ENCODE measurements around the gene ZBTB7C.
A peak's percentile ranks its signal among the peaks of the same experiment; 100 is the strongest.

The ZBTB7C gene

GRCh38 chr18:48138660-48139430 is 270.3 kb downstream of the ZBTB7C start:
- no peaks in the 10 kb centered on the region for H3K36me3 ChIP-seq (ENCODE audit: insufficient read depth, low read length)
- peaks cover 21% of the 10 kb centered on the region for H3K4me1 ChIP-seq (ENCODE audit: insufficient read depth, low read length)
- H3K9me3 ChIP-seq (ENCODE audit: control insufficient read depth, insufficient read depth, low read length), result no peaks in the 10 kb centered on the region
- no peak overlapping the region for H3K9ac ChIP-seq (ENCODE audit: low read depth, low read length)

- no peaks in the 10 kb centered on the region for H3K9me3 ChIP-seq (ENCODE audit: control insufficient read depth, insufficient read depth, low read length)
- H3K9ac ChIP-seq (ENCODE audit: low read depth, low read length), result no peak overlapping the region
- no peaks in the 10 kb centered on the region for H3K36me3 ChIP-seq (ENCODE audit: insufficient read depth, low read length)
- H3K4me1 ChIP-seq (ENCODE audit: insufficient read depth, low read length), result peaks cover 21% of the 10 kb centered on the region
Measured at GRCh38 chr18:48138210-48138609, 271.0 kb downstream of the ZBTB7C start.

- no peaks in the 10 kb centered on the region for H3K36me3 ChIP-seq (ENCODE audit: insufficient read depth, low read length)
- no peaks in the 10 kb centered on the region for H3K9me3 ChIP-seq (ENCODE audit: control insufficient read depth, insufficient read depth, low read length)
- peaks cover 21% of the 10 kb centered on the region for H3K4me1 ChIP-seq (ENCODE audit: insufficient read depth, low read length)
- H3K9ac ChIP-seq (ENCODE audit: low read depth, low read length), result peak overlapping the region; percentile 66; the same call in 1 of the 2 replicates
Measured at GRCh38 chr18:48137374-48138081, 271.7 kb downstream of the ZBTB7C start.

- H3K36me3 ChIP-seq (ENCODE audit: insufficient read depth, low read length), result no peaks in the 10 kb centered on the region
- no peaks in the 10 kb centered on the region for H3K9me3 ChIP-seq (ENCODE audit: control insufficient read depth, insufficient read depth, low read length)
- peaks cover 19% of the 10 kb centered on the region for H3K4me1 ChIP-seq (ENCODE audit: insufficient read depth, low read length)
- peak overlapping the region; percentile 66 for H3K9ac ChIP-seq (ENCODE audit: low read depth, low read length)
Measured at GRCh38 chr18:48136827-48137373, 272.3 kb downstream of the ZBTB7C start.

GRCh38 chr18:48136051-48136826 is 272.9 kb downstream of the ZBTB7C start:
- Histone ChIP-seq H3K4me1 (ENCODE audit: insufficient read depth, low read length) (peaks cover 12% of the 10 kb centered on the region), H3K9ac (ENCODE audit: low read depth, low read length) (peak overlapping the region; percentile 66)

GRCh38 chr18:48135436-48135966 is 273.7 kb downstream of the ZBTB7C start:
- Histone ChIP-seq H3K9me3 (ENCODE audit: control insufficient read depth, insufficient read depth, low read length) (no peaks in the 10 kb centered on the region), H3K4me1 (ENCODE audit: insufficient read depth, low read length) (peaks cover 9% of the 10 kb centered on the region), H3K9ac (ENCODE audit: low read depth, low read length) (peak overlapping the region; percentile 66; the same call in 1 of the 2 replicates), H3K36me3 (ENCODE audit: insufficient read depth, low read length) (no peaks in the 10 kb centered on the region)

More at GRCh38 chr18:48136051-48136826, 272.9 kb downstream of the ZBTB7C start:
- Histone ChIP-seq H3K9me3 (ENCODE audit: control insufficient read depth, insufficient read depth, low read length) (no peaks in the 10 kb centered on the region), H3K36me3 (ENCODE audit: insufficient read depth, low read length) (no peaks in the 10 kb centered on the region)

- H3K4me1 ChIP-seq (ENCODE audit: insufficient read depth, low read length), result peaks cover 14% of the 10 kb centered on the region
- no peak overlapping the region for H3K9ac ChIP-seq (ENCODE audit: low read depth, low read length)
- H3K36me3 ChIP-seq (ENCODE audit: insufficient read depth, low read length), result no peaks in the 10 kb centered on the region
- no peaks in the 10 kb centered on the region for H3K9me3 ChIP-seq (ENCODE audit: control insufficient read depth, insufficient read depth, low read length)
Measured at GRCh38 chr18:48134609-48135008, 274.6 kb downstream of the ZBTB7C start.

GRCh38 chr18:48133671-48134251 is 275.4 kb downstream of the ZBTB7C start:
- Histone ChIP-seq H3K4me1 (ENCODE audit: insufficient read depth, low read length) (peaks cover 20% of the 10 kb centered on the region), H3K36me3 (ENCODE audit: insufficient read depth, low read length) (no peaks in the 10 kb centered on the region), H3K9ac (ENCODE audit: low read depth, low read length) (no peak overlapping the region), H3K9me3 (ENCODE audit: control insufficient read depth, insufficient read depth, low read length) (no peaks in the 10 kb centered on the region)

- no peaks in the 10 kb centered on the region for H3K36me3 ChIP-seq (ENCODE audit: insufficient read depth, low read length)
- H3K4me1 ChIP-seq (ENCODE audit: insufficient read depth, low read length), result peaks cover 17% of the 10 kb centered on the region
- H3K9ac ChIP-seq (ENCODE audit: low read depth, low read length), result no peak overlapping the region
- no peaks in the 10 kb centered on the region for H3K9me3 ChIP-seq (ENCODE audit: control insufficient read depth, insufficient read depth, low read length)
Measured at GRCh38 chr18:48132797-48133655, 276.2 kb downstream of the ZBTB7C start.

- Histone ChIP-seq H3K9ac (ENCODE audit: low read depth, low read length) (no peak overlapping the region), H3K4me1 (ENCODE audit: insufficient read depth, low read length) (peaks cover 11% of the 10 kb centered on the region), H3K36me3 (ENCODE audit: insufficient read depth, low read length) (no peaks in the 10 kb centered on the region), H3K9me3 (ENCODE audit: control insufficient read depth, insufficient read depth, low read length) (no peaks in the 10 kb centered on the region)
Measured at GRCh38 chr18:48131042-48131441, 278.1 kb downstream of the ZBTB7C start.

GRCh38 chr18:48129621-48130082 is 279.5 kb downstream of the ZBTB7C start:
- Histone ChIP-seq H3K9ac (ENCODE audit: low read depth, low read length) (no peak overlapping the region), H3K36me3 (ENCODE audit: insufficient read depth, low read length) (no peaks in the 10 kb centered on the region), H3K9me3 (ENCODE audit: control insufficient read depth, insufficient read depth, low read length) (no peaks in the 10 kb centered on the region), H3K4me1 (ENCODE audit: insufficient read depth, low read length) (peaks cover 11% of the 10 kb centered on the region)

GRCh38 chr18:48127606-48128005 is 281.6 kb downstream of the ZBTB7C start:
- H3K9ac ChIP-seq (ENCODE audit: low read depth, low read length), result no peak overlapping the region
- H3K36me3 ChIP-seq (ENCODE audit: insufficient read depth, low read length), result no peaks in the 10 kb centered on the region
- H3K4me1 ChIP-seq (ENCODE audit: insufficient read depth, low read length), result peaks cover 16% of the 10 kb centered on the region
- no peaks in the 10 kb centered on the region for H3K9me3 ChIP-seq (ENCODE audit: control insufficient read depth, insufficient read depth, low read length)

- Histone ChIP-seq H3K4me1 (ENCODE audit: insufficient read depth, low read length) (peaks cover 16% of the 10 kb centered on the region), H3K36me3 (ENCODE audit: insufficient read depth, low read length) (no peaks in the 10 kb centered on the region), H3K9ac (ENCODE audit: low read depth, low read length) (no peak overlapping the region), H3K9me3 (ENCODE audit: control insufficient read depth, insufficient read depth, low read length) (no peaks in the 10 kb centered on the region)
Measured at GRCh38 chr18:48126240-48126639, 282.9 kb downstream of the ZBTB7C start.

Measured in ES-I3 (cell line).